Inflammatory macrophage treated with lipopolysaccharide for 1 hour (primary cell): Measurements from ENCODE around the gene DAPK1.
A peak's percentile ranks its signal among the peaks of the same experiment; 100 is the strongest.

ENCODE experiments used
- DNase-seq, 2 donors: peaks; one replicate each; pipeline ENCODE4 v3.0.0-alpha.2; 2020 to 2022

DAPK1 gene

DNA sequence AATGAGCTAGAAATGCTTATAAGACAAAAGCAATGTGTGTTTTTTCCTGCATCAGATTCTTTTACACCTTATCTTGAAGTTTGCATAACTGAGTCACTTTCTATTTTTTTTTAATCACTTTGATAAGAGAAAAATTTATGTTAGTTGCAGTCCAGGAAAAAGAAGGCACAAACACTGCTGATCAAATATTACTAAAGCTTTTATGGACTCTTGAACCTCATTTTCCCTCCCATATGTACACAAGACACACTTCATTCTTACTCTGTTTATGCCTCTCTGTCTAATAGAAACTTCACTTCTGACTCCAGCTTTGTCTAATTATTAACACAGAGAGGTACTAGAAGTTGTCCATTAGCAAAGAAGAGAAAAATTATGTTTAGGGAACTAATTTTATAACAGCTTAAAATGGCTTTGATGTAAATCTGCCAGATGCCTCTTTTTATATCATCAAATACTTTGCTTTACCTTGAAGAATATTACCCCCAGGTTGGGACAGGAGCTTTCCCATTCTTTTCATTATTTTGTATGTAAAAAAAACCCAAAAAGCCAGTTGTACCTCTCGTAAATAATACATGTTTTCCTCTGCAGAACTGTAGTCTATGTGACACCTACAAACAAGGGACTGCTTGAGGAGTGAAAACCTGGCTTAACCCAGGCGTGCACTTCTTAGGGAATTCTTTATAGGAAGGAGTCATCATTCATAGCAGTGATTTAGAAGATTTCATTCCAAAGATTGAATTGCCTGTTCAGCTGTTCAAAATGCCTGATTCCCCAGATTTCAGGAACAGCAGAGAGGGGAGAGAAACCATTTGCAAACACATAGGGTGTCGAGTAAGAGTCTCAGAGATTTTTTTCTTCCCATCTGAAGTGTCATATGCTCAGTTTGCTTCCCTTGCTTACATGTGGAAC is 72.6 kb downstream of the DAPK1 start:
- no peak for DNase-seq

DNA sequence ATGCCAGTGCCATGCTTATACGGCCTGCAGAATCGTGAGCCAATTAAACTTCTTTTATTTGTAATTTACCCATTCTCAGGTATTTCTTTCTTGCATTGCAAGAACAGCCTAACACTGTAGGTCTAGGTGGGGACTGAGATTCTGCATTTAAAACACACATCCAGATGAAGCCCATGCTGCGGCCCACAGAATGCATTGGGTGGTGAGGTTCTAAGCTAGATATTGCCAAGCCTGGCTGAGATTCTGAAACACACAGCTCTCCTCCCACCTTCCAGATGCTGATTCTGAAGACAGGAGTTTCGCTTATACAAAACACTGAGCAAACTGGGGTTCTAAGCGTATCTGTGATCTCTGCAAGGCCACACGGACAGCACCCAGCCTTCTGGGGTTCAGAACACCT is 75.1 kb downstream of the DAPK1 start:
- no peak for DNase-seq

DNA sequence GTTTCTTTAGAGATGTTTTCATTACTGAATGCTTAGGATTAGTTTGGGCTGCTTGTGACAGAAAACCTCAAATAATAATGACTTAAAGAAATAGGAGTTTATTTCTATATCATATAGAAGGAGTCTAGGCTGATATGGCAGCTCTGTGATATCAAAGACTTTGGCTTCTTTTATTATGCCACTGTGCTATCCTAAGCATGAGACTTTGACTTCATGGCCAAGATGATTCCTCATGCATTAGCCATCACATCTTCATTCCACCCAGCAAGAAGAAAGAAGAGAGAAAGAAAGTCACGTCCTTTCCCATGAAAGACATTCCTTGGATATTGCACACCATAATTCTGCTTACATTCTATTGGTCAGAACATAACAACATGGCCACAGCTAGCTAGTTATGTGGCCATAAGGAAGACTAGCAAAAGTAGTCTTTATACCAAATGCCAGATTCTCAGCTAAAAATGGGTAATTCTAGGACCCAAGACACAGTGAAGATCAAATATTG is 76.2 kb downstream of the DAPK1 start:
- DNase-seq = no peak

DNA sequence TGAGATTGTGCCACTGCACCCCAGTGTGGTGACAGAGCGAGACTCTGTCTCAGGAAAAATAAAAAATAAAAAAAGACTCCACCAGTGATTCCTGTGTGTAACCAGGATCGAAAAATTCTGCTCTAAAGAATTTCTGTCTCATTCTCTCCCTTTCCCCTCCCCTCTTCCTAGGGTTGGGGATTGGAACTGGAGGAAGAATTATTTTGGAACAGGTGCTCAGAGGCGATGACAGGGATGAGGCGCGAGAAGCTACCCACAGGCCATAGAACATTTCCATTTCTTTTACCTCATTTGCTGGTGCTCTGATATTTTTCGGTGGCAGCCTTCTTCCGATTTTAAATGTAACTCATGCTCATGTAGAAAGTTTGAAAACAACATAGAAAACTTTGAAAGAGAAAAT is 80.1 kb downstream of the DAPK1 start:
- DNase-seq = no peak

DNA sequence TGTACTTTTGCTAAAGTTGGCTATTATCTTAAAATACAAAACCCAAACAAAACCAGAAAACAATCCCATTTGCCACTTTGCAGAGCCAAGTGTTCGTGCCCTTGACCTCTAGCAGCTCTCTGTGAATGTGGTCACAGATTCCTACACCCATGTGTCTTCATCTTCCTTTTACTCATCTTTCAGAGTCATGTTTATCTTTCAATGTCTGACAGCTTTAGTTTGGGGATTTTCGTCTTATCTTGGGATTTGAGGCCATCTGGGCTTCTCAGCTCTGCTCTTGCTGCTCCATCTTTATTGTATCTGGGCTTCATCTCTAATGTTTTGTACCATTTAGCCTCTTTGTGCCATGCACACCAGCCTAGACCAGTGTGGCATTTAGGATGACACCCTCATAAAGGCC is 81.0 kb downstream of the DAPK1 start:
- peak in 1 of 2 donors; percentile 62 for DNase-seq

DNA sequence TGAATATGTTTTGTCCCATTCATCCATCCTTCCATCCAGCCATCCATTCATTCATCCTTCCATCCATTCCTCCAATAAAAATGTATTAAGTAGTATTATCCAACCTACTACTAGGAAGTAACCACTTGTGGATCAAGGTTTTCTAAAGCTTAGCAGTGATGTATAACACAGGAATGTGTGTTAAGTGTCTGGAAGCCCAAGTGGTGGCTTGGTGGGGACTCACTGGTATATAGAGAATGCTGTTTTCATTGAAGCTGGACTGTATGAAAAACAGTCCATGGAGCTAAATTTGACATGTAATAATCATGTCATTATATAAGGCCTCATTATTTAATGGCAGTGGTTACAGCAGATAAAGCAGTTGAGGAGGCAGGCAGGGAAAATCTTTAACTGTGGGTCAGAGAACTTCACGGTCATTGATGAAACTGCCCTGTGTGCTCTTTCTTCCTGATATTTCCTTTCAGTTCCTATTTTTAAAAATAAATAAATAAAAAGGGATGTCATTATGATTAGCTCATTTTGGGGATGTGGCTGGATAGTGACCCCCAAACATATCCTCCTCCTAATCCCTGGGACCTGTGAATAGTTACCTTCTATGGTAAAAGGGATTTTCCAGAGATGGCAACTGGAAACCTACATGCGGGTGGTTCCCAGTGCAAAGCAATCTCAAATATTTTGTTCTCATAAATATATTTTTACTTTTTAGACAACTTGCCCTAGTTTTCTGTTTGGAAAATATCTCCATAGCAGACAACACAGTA is 82.3 kb downstream of the DAPK1 start:
- DNase-seq = peak; percentile 72 to 93

DNA sequence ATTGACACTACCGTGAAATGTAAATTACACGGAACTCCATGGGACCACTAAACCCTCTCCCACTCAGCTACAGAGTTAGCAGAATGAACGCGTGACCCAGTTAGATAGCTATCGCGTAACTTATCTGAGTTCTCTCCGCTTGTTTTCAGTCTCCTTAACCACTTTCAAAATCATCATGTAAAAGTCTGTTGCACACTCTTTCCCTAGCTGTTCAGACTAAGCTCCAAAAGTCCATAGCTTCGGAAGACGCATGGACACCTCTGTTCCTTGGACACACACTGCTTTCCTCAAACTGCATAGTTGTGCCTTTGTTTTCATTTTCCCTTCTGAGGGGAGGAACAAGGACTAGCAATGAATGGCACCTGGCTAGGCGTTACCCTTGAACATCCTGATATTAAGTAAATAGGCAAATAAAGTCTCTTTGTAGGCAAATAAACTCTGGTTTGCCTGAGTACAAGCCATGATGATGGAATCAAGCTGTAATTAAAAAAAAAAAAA is 83.3 kb downstream of the DAPK1 start:
- no peak for DNase-seq

DNA sequence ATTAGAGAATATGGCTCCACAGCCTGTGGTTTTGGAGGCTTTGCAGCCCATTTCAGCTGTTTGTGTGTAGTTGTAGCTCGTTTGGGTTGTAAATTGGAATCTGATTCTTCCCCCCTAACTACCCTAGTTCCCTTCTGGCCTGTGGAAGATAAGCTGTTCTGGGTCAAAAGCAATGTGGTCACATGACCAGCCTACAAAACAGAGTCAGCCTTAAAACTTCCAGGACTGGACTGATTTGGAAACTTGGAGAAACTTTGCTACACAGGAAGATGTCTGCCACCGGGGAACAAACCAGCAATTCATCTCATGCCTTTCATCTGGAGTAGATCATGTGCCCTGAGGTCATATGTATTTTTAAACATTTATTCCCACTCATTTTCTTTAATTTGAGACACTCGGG is 83.8 kb downstream of the DAPK1 start:
- peak; percentile 69 to 95 for DNase-seq

DNA sequence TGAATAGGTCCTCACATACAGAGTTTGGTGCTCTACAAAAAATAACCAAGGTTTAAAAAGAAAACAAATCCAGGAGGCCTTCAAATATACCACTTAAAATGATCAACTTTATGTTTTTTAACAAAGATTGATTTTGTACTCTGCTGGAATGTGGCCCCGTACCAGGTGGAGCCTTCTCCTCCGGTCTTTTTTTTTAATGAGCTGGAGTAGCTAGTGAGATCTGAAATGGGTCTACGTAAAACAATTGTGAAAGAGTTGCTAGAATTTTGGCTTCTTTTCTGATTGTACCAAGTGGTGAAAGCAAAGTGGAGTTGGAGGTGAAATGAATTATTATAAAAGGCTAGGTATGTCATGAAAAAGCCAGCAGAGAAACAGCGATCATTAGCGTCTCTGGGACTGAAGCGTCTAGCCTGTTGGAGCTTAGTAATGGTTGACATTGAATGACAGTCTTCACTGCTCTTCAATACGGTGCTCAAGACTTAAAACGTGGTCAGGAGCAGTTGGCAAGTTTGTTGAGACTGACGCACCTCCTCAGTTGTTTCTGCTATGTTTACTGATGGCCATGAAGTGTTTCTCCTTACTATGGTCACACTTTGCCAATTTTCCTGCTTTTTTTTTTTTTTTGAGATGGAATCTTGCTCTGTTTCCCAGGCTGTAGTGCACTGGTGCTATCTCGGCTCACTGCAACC is 84.4 kb downstream of the DAPK1 start:
- DNase-seq = no peak

DNA sequence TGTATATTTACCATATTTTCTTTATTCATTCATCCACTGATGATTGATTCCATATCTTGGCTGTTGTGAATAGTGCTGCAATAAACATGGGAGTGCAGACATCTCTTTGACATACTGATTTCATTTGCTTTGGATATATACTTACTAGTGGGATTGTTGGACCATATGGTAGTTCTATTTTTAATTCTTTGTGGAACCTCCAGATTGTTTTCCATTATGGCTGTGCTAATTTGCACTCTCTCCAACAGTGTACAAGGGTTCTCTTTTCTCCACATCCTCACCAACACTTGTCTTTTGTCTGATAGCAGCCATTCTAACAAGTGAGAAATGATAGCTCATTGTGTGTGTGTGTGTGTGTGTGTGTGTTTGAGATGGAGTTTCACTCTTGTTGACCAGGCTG is 86.7 kb downstream of the DAPK1 start:
- no peak for DNase-seq

DNA sequence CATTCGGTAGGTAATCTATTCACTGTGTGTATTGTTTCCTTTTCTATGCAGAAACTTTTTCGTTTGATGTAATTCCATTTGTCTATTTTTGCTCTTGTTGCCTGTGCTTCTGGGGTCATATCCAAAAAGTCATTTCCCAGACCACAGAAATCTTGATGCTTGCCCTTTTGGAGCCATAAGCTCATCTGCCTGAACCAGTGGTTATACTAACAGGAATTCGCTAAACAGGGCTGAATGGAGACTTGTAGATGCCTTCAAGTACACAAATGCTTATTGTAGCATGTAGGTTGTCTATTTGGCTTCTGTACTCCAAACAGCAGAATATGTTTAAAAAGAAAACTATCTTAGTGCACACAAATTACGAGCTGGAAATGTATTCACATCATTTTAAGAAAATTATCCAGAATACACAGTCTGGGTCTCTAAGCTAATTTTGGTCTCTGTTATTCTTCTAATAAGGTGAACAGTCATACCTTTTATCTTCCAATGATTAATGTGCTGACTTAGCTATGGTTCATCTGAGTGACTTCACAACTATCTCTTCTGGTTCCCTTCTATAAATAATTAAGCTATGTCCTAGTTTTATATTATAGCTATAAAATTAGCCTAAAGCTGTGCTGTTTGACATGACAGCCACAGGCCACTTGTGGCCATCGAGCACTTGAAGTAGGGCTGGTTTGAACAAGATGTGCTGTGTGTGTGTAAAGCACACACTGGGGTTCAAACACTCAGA is 87.6 kb downstream of the DAPK1 start:
- DNase-seq = no peak

DNA sequence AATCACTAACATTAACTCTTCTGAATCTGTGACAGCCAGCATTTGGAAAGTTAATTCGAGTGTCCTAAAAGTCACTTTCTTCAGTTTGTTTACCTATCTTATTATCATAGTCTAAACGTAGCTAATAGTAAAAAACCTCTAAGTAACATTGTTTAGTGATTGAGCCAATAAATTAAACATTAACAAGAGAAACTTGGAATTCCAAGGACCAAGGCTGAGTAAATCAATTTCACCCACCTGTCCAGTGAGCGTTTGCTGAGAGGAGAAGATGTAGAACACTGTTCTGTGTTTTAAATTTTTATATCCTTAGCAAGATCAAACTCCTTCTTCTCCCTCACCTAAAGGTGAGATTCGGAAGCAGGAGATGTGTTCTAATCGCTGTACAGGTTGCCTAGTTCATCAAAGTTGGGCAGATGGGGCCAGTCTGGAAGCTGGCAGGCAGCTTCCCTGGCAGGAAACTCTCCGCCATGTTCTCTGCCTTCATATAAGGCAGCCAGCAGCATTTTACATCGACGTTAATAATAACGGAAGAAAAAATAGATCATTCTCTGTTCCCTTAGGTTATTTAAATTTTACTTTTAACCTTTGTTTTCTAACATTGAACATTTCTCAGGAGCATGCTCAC is 89.2 kb downstream of the DAPK1 start:
- no peak for DNase-seq

DNA sequence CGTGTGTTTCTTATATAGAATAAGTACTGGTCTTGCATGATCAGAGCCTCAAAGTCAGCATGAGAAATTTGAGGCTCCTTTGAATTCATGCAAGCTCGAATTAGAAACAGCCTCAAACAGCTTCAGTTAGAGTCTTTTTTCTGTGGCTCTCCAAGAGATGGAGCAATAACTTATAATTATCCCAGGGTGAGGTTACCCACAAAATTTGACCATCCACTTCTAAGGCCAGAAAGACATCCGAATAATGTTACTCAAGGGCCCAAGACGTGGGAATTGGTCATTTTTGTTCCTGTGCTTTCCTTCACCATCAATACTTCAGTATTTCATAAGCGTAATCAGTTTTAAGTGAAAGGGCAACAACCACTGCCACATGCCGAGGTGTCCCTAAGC is 89.7 kb downstream of the DAPK1 start:
- DNase-seq = no peak

DNA sequence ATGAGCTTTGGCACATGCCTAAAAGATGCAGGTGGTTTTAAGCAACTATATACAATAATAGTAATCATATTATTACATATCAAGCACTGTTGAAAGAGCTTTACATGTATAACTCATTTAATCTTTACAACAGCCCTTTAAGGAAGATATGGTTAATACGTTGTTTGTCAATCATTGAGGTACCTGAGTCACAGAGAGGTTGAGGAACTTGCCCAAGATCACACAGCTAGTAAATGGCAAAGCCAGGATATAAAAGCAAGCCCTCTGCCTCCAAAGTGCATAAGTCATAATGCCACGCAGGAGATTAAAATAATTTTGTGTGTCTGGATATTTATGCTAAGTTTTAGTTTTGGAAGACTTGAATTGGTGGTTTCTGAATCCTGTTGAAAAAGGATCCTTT is 90.2 kb downstream of the DAPK1 start:
- DNase-seq = no peak

DNA sequence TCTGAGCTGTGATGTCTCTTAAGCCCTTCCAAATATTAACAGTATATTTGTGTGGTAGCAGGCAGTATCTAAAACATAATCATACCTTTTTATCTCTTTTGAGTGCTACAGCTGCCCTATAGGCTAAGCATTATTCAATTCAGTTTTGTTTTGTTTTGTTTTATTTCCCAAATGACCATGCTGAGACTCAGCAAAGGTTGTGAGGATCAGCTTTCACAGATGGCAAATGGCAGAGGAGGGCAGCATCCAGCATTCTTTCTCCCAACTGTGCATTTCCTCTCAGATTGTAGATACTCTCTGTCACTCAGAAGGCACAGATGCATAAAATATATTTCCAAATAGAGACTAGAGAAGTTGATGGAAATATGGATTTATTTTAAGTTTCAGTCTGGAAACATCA is 90.7 kb downstream of the DAPK1 start:
- no peak for DNase-seq

DNA sequence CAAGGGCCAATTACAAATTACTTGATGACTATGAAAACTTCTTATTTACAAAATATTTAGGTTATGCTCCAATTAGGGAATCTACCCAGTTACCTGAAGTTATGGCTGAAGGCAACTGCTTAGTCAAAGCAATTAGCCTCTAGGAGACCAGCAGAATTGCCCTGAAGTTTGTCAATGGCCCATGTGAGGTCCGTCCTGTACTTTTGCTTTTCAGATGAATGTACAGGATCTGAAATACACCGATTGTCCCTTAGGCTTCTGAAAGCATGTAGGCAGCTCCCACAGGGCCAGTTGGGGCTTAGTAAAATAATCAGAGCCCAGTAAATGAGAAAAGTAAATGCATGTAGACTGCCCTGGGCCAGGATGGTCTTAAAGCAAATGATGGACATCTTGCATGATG is 93.3 kb downstream of the DAPK1 start:
- DNase-seq = no peak

DNA sequence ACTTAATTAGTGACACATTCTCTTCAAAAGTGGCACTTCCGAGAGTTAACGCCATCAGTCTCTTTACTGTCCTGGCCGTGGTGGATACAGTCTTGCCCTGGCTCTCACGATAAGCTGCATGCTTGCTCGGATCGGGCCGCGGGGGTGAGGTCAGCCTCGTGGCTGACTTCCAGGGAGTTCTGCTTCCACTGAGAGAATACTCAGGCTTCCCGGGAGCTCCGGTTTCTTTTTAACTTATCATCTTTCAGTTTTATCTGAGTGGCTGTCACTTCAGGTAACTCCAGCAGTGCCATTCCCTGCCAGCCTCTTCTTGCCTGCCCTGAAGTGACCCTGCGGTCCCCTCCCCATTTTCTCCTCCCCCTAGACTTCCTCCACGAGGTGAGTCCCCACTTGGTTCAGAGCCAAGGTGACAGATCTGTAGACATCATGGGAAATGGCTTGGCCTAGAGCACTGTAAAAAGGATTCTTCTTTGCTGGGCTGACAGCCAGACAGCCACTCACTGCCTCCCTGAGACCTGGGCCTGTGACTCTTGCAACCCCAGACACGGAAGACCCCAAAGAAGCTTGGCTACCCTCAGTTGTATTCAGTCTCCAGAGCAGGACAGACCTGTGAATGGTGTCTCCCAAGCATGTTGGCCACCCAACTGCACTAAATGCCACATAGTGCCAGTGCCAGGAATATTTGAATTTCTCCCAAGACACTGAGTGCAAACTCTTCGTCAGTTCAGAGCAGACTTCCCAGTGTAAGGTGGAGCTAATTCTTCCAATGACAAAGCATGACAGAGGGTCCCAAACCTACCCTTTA is 95.1 kb downstream of the DAPK1 start:
- no peak for DNase-seq

DNA sequence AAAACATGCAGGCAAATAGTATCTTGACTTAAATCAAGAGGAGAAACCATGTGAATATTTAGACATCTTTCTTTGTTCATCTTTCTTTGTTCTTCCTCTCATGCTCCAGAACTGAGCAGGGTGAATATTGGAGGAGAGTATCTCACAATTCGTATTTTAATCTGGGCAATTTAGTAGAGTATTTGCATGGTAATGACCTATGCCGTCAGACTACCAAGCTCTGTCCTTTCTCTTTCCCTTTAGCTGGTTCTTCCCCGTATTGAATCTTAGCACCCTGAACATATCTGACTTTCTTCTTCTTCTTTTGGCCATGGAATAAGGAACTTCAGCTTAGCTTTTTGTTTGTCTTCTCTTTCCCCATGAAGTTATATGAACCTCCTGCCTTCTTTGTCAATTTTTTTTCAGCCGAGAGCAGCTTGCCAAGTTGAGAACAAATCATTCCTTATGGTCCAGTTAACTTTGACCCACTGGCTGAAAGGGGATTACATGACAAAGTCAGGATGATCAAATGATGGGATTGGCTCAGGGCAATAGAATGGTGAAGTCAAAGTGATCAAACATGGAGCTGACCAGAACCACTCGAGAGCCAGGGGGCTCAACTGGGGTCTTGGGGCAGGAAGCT is 95.8 kb downstream of the DAPK1 start:
- DNase-seq = peak; percentile 67 to 78

DNA sequence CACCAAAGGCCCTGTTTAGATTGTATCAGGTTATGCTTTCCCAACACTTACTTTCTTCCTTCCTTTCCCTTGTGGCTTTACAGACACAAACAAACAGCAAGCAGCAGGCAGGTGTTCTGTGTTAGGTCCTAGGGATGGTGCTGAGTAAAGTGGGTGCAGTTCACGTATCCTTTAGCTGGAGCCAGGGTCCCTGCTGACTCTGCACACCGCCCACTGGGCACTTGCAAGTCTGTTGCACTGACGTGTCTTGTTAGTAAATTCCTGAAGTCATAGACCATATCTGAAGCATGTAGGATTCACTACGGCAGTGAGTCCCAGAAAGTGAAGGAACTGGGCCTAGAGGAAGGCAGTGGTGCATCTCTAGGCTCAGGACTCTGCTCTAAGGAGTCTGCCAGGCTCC is 96.5 kb downstream of the DAPK1 start:
- DNase-seq = peak in 1 of 2 donors; percentile 68

DNA sequence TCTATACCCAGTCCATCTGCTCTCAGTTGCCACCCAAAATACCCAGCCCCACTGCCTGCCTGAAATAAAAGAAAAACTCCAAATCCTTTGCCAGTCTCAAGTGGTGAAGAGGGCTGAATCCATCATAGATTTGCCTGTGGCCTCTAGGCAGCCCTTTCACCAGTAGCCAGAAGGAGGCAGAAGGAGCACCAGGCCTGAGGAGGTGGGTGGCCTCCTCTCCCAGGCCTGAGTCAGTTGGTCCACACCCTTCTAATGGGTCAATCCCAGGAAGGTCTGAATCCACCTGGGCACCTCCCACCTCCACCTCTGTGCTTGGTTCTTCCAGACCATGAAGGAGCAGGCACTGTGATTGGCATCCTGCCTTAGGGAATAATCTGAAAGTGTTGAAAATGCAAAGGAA is 97.0 kb downstream of the DAPK1 start:
- no peak for DNase-seq

DNA sequence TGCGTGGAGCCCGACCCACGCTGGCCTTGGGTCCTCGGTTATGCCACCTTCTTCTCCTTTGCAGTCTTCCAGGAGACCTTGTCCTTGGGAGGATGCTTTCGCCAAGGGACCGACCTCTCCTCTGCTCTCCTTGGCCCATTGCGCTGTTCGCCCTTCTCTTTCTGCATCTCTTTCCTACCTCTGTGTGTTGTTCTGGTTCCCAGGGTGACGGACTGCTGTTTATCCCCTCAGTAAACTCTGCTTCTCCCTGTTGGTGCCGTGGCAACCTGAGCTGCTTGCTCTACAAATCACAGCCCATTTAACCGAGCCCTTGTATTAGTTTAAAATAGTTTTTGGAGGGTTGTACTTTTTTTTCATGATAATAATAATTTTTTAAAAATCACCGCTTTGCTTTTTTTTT is 97.9 kb downstream of the DAPK1 start:
- DNase-seq = no peak
